DOHH2 (cell line): ENCODE results near the gene TECRL.

ENCODE experiments used
- H3F3A ChIP-seq: fragments of 200-600 bp; sonication (generic), shearing (Covaris generic); 2 replicates; pipeline ENCODE4 v1.6.0; 2016; ENCODE audit warnings: antibody characterized with exemption, mild to moderate bottlenecking; ENCODE audit not compliant: control insufficient read depth, insufficient read depth
- H3K27ac ChIP-seq: fragments of 200-600 bp; sonication (generic); 2 replicates; pipeline ENCODE4 v1.5.1; 2014; ENCODE audit warnings: low read depth, mild to moderate bottlenecking, low read length, moderate library complexity
- H3K27me3 ChIP-seq: fragments of 200-600 bp; sonication (generic); 2 replicates; pipeline ENCODE4 v1.6.1; 2014; ENCODE audit warnings: mild to moderate bottlenecking, low read length, mixed read lengths; ENCODE audit not compliant: control insufficient read depth
- H3K36me3 ChIP-seq: fragments of 200-600 bp; sonication (generic); 2 replicates; pipeline ENCODE4 v1.6.1; 2014; ENCODE audit warnings: mild to moderate bottlenecking, low read length, moderate library complexity, mixed read lengths; ENCODE audit not compliant: control insufficient read depth
- H3K4me1 ChIP-seq: fragments of 200-600 bp; sonication (generic); 2 replicates; pipeline ENCODE4 v1.6.1; 2014; ENCODE audit warnings: mild to moderate bottlenecking, low read length, mixed read lengths; ENCODE audit not compliant: control insufficient read depth
- H3K4me2 ChIP-seq: fragments of 200-600 bp; sonication (generic); 2 replicates; pipeline ENCODE4 v1.6.0; 2014; ENCODE audit warnings: mild to moderate bottlenecking, low read length, moderate library complexity
- H3K4me3 ChIP-seq: fragments of 200-600 bp; sonication (generic); 2 replicates; pipeline ENCODE4 v1.5.1; 2014; ENCODE audit warnings: mild to moderate bottlenecking, low read length, mixed read lengths
- H3K79me2 ChIP-seq: fragments of 200-600 bp; sonication (generic); 2 replicates; pipeline ENCODE4 v1.6.1; 2014; ENCODE audit warnings: mild to moderate bottlenecking, low read length, mixed read lengths; ENCODE audit not compliant: control insufficient read depth
- H3K9me2 ChIP-seq: fragments of 200-600 bp; sonication (generic); replicated peaks from 2 replicates; pipeline ENCODE4 v1.6.1; 2014; ENCODE audit warnings: mild to moderate bottlenecking, low read length, mixed read lengths; ENCODE audit not compliant: control insufficient read depth
- H3K9me3 ChIP-seq: fragments of 200-600 bp; sonication (generic); 2 replicates; pipeline ENCODE4 v1.6.1; 2014; ENCODE audit warnings: antibody characterized with exemption, low read length, mixed read lengths; ENCODE audit not compliant: control insufficient read depth, insufficient read depth
- H4K20me1 ChIP-seq: fragments of 200-600 bp; sonication (generic); 2 replicates; pipeline ENCODE4 v1.6.0; 2014; ENCODE audit warnings: low read depth, mild to moderate bottlenecking, antibody characterized with exemption, low read length, moderate library complexity; ENCODE audit not compliant: control insufficient read depth, insufficient read depth
- EZH2phosphoT487 ChIP-seq: fragments of 200-600 bp; sonication (generic); IDR thresholded peaks from 2 replicates; pipeline ENCODE4 v1.6.1; 2017; ENCODE audit warnings: borderline replicate concordance, mild to moderate bottlenecking, antibody characterized with exemption, low read length, moderate library complexity, mixed read lengths
- TF ChIP-seq, protein P1 (sequence below): fragments of 200-600 bp; sonication (generic); IDR thresholded peaks from one replicate; pipeline ENCODE4 v1.5.1; 2014; ENCODE audit warnings: antibody characterized with exemption, mild to moderate bottlenecking, low read depth, low read length; ENCODE audit not compliant: poor library complexity, severe bottlenecking

TECRL gene

GRCh38 chr4:64409300-64409699 is at the start of gene TECRL:
Gene TECRL, minus strand, starts transcription at chr4:64409450. Its CDS starts 99 bp downstream, at chr4:64409351.
- no peaks in the 10 kb centered on the region for H3K36me3 ChIP-seq
- H3K9me2 ChIP-seq, result no peaks in the 10 kb centered on the region
- no peaks in the 10 kb centered on the region for H3K27me3 ChIP-seq
- no peaks in the 10 kb centered on the region for H4K20me1 ChIP-seq
- TF ChIP-seq, protein P1, sequence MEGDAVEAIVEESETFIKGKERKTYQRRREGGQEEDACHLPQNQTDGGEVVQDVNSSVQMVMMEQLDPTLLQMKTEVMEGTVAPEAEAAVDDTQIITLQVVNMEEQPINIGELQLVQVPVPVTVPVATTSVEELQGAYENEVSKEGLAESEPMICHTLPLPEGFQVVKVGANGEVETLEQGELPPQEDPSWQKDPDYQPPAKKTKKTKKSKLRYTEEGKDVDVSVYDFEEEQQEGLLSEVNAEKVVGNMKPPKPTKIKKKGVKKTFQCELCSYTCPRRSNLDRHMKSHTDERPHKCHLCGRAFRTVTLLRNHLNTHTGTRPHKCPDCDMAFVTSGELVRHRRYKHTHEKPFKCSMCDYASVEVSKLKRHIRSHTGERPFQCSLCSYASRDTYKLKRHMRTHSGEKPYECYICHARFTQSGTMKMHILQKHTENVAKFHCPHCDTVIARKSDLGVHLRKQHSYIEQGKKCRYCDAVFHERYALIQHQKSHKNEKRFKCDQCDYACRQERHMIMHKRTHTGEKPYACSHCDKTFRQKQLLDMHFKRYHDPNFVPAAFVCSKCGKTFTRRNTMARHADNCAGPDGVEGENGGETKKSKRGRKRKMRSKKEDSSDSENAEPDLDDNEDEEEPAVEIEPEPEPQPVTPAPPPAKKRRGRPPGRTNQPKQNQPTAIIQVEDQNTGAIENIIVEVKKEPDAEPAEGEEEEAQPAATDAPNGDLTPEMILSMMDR, result no peak
- no peak for TF ChIP-seq EZH2phosphoT487
- H3K4me1 ChIP-seq, result no peaks in the 10 kb centered on the region
- H3K4me2 ChIP-seq, result no peak within 1 kb of the TSS
- H3K4me3 ChIP-seq, result no peak within 1 kb of the TSS
- no peaks in the 10 kb centered on the region for H3K9me3 ChIP-seq
- no peak within 1 kb of the TSS for H3K27ac ChIP-seq
- H3K79me2 ChIP-seq, result no peaks in the 10 kb centered on the region
- H3F3A ChIP-seq, result no peaks in the 10 kb centered on the region

DNA sequence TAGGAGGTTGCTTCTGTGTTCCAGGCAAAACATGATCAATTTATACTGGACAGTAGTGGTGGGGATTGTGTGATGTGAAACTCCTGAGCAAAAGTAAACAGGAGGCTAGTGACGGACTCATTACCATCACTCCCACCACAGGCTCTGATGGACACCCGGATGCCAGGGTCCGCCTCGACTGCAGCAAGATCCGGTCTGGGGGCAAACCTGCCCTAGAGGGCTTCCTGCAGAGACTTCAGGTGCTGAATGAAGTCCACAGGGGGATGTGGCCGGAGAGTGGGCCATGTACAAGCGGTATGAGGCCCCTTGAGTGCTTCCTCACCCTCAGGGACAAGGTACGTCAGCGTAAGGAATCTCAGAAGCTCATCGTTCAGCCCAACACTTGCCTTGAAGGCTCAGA is 23.4 kb upstream of the TECRL start:
- Histone ChIP-seq H3K4me2 (no peak overlapping the region), H3K27ac (no peak overlapping the region), H3K79me2 (no peaks in the 10 kb centered on the region), H3K4me1 (no peaks in the 10 kb centered on the region), H3K9me2 (no peaks in the 10 kb centered on the region), H3K27me3 (no peaks in the 10 kb centered on the region), H3K4me3 (no peak overlapping the region), H3K9me3 (no peaks in the 10 kb centered on the region; the same call in 1 of the 2 replicates), H3F3A (no peaks in the 10 kb centered on the region), H3K36me3 (no peaks in the 10 kb centered on the region), H4K20me1 (no peaks in the 10 kb centered on the region)
- no peak for TF ChIP-seq EZH2phosphoT487
- TF ChIP-seq, protein P1, result no peak

- Histone ChIP-seq H3F3A (no peaks in the 10 kb centered on the region), H3K4me3 (no peak overlapping the region), H3K36me3 (no peaks in the 10 kb centered on the region), H3K27me3 (no peaks in the 10 kb centered on the region), H3K27ac (no peak overlapping the region), H3K4me1 (no peaks in the 10 kb centered on the region), H3K9me3 (no peaks in the 10 kb centered on the region; the same call in 1 of the 2 replicates), H3K4me2 (no peak overlapping the region), H4K20me1 (no peaks in the 10 kb centered on the region), H3K9me2 (no peaks in the 10 kb centered on the region), H3K79me2 (no peaks in the 10 kb centered on the region)
- TF ChIP-seq, protein P1, result no peak
- TF ChIP-seq EZH2phosphoT487, result no peak
Observed at GRCh38 chr4:64430933-64431332, 21.7 kb upstream of the TECRL start.

DNA sequence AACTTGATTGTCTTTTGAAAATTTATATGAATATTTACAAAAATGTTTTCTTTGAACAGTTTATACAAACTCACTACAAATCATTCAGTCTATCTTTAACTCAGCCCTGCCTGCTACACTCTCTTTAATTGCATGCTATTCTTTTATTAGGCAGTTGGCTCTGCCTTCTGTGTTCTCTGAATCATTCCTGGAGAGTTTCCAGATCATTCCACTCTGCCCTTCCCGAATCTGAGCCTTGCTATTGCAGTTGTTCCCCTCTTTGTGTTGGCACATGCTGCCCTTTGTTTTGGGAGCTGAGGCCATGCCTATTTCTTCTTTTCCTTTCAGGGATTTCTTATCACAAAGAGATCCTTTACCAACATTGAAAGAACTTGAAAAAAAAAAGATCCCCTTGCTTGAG is 8.7 kb upstream of the TECRL start:
- no peaks in the 10 kb centered on the region for H3K79me2 ChIP-seq
- no peaks in the 10 kb centered on the region for H3K4me1 ChIP-seq
- H3K9me3 ChIP-seq, result no peaks in the 10 kb centered on the region
- TF ChIP-seq, protein P1, result no peak
- no peak for TF ChIP-seq EZH2phosphoT487
- no peaks in the 10 kb centered on the region for H3K27me3 ChIP-seq
- H3K27ac ChIP-seq, result no peak overlapping the region
- H4K20me1 ChIP-seq, result no peaks in the 10 kb centered on the region
- H3K4me2 ChIP-seq, result no peak overlapping the region
- H3K4me3 ChIP-seq, result no peak overlapping the region
- H3F3A ChIP-seq, result no peaks in the 10 kb centered on the region
- H3K9me2 ChIP-seq, result no peaks in the 10 kb centered on the region
- H3K36me3 ChIP-seq, result no peaks in the 10 kb centered on the region
